Measurements from ENCODE around the gene FAM170A. TPM values are rescaled to one million over a fixed set of nuclear protein-coding genes. Genes with fewer than 3 reads are reported as not detected.

FAM170A gene
- total RNA-seq: not detected in 2 replicates

GRCh38 chr5:119629339-119629738 is at the start of gene FAM170A:
FAM170A (plus strand) TSS chr5:119629558; CDS start chr5:119629769, 211 bp downstream.

Other genes with a start within 250 kb of the FAM170A start
- 144 and 146 TPM in 2 replicates for gene HSD17B4, start 177.1 kb upstream of the FAM170A start, total RNA-seq

Data from nasal cavity respiratory epithelium epithelial cell of viscerocranial mucosa (primary cell).